Testis (tissue), 3 donors: ENCODE results near the gene EMX2. TPM values are rescaled to one million over a fixed set of nuclear protein-coding genes. Genes with fewer than 3 reads are reported as not detected.

Experiments used
- DNase-seq: peaks from one replicate; pipeline ENCODE4 v3.0.0-alpha.2; 2019
- H3K27ac ChIP-seq, 2 donors: fragments of 200-600 bp; sonication (generic); one replicate each; pipeline ENCODE4 v1.5.1; 2019
- H3K27me3 ChIP-seq: fragments of 200-600 bp; sonication (generic); one replicate; pipeline ENCODE4 v1.5.1; 2019
- H3K36me3 ChIP-seq: fragments of 200-600 bp; sonication (generic); one replicate; pipeline ENCODE4 v1.5.1; 2017; ENCODE audit warnings: low read depth; ENCODE audit errors: missing control alignments
- H3K4me1 ChIP-seq: fragments of 200-600 bp; sonication (generic); one replicate; pipeline ENCODE4 v1.5.1; 2019
- H3K4me3 ChIP-seq, 2 donors: fragments of 200-600 bp; sonication (generic); one replicate each; pipeline ENCODE4 v1.5.1; 2017 to 2019
- H3K9me3 ChIP-seq: fragments of 200-600 bp; sonication (generic); one replicate; pipeline ENCODE4 v1.5.1; 2017
- POLR2A ChIP-seq: fragments of 450-650 bp; IDR thresholded peaks from one replicate; pipeline ENCODE4 v1.6.1; 2017; ENCODE audit warnings: antibody characterized with exemption, mild to moderate bottlenecking, moderate library complexity
- whole genome bisulfite sequencing, 2 donors: methylation state at CpG; one replicate each; pipeline ENCODE4 v1.1.5; 2018; 5-methylcytosine and 5-hydroxymethylcytosine counted together
- intact Hi-C: fragments of 100-400 bp; cut with DNase I; formaldehyde crosslinking; loops from one replicate; pipeline ENCODE4 v1.15.1; 2023; ENCODE audit warnings: low total_unique reads
- polyA plus RNA-seq: library from polyadenylated mRNA; stranded (reverse); fragments of 350-450 nt; fragmentation: Illumina TruSeq; extraction: RNeasy Lipid Tissue Mini Kit (QIAGEN cat#74804); gene quantifications from one replicate; pipeline ENCODE4 v1.2.3, GENCODE V29; 2014; ENCODE audit warnings: low read depth, low replicate concordance; ENCODE audit not compliant: insufficient read depth
- total RNA-seq, 2 donors: library from RNA; depleted of rRNA; stranded (reverse); fragments of >200 nt; gene quantifications; one replicate each; pipeline ENCODE4 v1.2.3, GENCODE V29; 2016
- TF ChIP-seq, protein P1 (sequence below), 3 experiments: fragments of 450-650 bp in 2 of 3; fragments of 200-600 bp in 1 of 3; sonication (generic) in 1 of 3; IDR thresholded peaks; one replicate each; pipeline ENCODE4 v1.5.1; 2016 to 2019; ENCODE audit warnings: antibody characterized with exemption in 3 of 3, mild to moderate bottlenecking in 2 of 3, moderate library complexity in 1 of 3

The EMX2 gene
- total and polyA plus RNA-seq, 3 donors from 2014 or later = 1.5 to 6.9 (median 1.9) TPM

DNA sequence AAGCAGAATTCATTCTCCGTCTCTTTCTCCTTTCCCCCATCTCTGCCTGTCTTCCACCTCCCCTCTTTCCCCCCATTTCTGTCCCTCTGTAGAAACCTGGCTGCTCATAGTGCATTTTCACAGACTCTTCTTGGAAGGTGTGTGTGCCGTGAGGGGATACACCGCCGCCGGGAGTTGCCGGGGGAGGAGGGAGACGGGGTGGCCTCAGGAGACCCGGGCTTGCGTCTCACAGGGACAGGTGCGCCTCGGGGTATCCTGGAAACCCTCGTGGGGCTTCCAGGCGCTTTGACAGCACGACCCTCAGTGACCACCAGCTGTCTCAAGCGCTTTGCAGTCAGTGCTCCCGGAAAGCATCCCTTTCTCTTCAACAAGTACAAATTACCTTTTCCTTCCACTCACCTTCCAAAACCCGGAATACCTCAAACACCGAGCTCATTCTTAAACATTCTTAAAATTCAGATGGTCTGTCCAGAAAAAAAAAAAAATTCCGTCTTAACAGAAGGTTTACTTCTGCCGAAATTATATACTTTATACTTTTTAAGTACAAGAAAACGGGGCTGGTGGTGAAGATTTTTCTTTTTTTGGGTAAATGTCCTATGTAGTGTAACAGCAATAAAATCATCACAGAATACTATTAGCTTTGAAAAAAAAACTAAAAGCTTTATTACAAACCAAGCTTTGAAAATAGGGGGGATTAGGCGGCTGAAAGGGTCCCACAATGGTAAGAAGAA, 8.2 kb downstream of the EMX2 start:
- intact Hi-C loops = no loop called here
- H3K4me3 ChIP-seq = no peak overlapping the region
- no peak overlapping the region for H3K27ac ChIP-seq
- no peaks in the 10 kb centered on the region for H3K27me3 ChIP-seq
- no peak for DNase-seq
- no peak for TF ChIP-seq POLR2A
- TF ChIP-seq, protein P1, sequence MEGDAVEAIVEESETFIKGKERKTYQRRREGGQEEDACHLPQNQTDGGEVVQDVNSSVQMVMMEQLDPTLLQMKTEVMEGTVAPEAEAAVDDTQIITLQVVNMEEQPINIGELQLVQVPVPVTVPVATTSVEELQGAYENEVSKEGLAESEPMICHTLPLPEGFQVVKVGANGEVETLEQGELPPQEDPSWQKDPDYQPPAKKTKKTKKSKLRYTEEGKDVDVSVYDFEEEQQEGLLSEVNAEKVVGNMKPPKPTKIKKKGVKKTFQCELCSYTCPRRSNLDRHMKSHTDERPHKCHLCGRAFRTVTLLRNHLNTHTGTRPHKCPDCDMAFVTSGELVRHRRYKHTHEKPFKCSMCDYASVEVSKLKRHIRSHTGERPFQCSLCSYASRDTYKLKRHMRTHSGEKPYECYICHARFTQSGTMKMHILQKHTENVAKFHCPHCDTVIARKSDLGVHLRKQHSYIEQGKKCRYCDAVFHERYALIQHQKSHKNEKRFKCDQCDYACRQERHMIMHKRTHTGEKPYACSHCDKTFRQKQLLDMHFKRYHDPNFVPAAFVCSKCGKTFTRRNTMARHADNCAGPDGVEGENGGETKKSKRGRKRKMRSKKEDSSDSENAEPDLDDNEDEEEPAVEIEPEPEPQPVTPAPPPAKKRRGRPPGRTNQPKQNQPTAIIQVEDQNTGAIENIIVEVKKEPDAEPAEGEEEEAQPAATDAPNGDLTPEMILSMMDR (IDR thresholded peaks at IDR 0.05) = no peak
- no peaks in the 10 kb centered on the region for H3K4me1 ChIP-seq
- no peaks in the 10 kb centered on the region for H3K36me3 ChIP-seq
- H3K9me3 ChIP-seq = no peaks in the 10 kb centered on the region
- WGBS, 2 donors = 39 to 52% methylated on average over 21 to 22 of the region's 22 CpGs

DNA sequence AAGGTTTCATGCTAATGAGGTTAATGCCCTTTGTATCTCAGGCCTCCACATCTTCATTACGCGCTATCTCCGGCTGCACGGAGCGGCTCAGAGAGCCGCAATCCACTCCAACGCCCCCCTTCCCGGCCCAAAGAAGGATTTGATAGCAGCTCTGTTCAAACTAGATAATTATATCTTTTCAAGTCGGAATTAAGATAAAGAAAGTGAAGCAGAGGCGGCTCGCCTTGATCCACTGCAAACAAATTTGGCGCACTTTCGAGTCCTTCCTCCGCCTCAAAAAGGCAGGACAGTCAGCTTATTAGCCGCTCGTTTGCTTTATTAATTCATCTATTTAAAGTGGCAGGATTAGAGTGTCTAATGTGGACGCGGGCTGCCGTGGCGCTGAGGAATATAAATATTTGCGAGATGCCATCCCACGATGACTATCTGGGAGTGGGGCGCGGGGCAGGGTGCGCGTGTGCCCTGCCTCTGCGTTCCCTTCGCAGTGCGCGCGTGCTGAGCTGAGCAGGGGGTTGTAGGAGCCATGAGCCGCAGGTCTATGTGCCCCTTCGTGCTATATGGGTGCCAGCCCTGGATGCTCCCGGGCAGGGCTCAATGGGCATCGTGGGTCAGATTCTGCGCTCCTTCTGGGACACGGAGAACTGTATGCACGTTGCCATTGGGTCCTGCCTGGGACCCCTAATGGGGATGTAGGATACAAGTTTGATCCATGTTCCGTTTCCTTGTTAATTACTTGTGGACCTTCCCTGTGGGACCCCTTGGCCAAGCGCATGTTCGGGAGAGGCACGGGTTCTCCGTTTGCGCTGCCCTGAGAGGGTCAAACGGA, 9.0 kb downstream of the EMX2 start:
- DNase-seq = no peak
- Histone ChIP-seq H3K27ac (no peak overlapping the region), H3K4me3 (no peak overlapping the region), H3K36me3 (no peaks in the 10 kb centered on the region), H3K27me3 (no peaks in the 10 kb centered on the region), H3K4me1 (no peaks in the 10 kb centered on the region), H3K9me3 (no peaks in the 10 kb centered on the region)
- 32 to 53% methylated on average over 40 to 45 of the region's 45 CpGs for WGBS, 2 donors
- intact Hi-C loops = no loop called here
- TF ChIP-seq, protein P1 (IDR thresholded peaks at IDR 0.05) = no peak
- TF ChIP-seq POLR2A = no peak

DNA sequence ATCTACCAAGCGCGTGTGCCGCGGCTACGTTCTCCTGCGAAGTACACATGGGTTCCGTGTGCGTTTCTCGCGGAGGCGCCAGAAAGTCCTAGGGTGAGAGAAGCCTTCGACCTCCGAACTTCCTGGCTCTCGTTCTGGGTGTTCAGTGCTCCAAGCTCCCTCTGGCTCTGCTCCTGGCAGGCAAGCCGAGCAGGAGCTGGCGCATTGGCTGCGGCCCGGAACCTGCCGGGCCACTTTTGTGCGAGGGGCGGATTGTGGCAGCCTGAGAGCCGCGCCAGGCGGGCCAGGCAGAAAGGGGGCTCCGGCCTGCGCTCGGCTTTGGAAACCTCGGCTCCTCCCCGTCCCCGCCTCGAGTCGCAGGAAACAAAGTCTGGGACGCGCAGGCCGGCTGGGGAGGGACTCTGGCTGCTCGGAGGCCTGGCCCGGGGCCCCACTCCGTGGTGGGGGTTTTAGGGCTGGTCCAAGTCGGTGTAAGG, 9.6 kb downstream of the EMX2 start:
- H3K4me3 ChIP-seq = no peak overlapping the region
- DNase-seq = no peak
- intact Hi-C loops = no loop called here
- no peaks in the 10 kb centered on the region for H3K9me3 ChIP-seq
- WGBS, 2 donors = 21 to 38% methylated on average over 21 to 39 of the region's 39 CpGs
- H3K27ac ChIP-seq = no peak overlapping the region
- TF ChIP-seq, protein P1 (IDR thresholded peaks at IDR 0.05) = no peak
- no peak for TF ChIP-seq POLR2A
- H3K4me1 ChIP-seq = no peaks in the 10 kb centered on the region
- H3K36me3 ChIP-seq = no peaks in the 10 kb centered on the region
- H3K27me3 ChIP-seq = no peaks in the 10 kb centered on the region

DNA sequence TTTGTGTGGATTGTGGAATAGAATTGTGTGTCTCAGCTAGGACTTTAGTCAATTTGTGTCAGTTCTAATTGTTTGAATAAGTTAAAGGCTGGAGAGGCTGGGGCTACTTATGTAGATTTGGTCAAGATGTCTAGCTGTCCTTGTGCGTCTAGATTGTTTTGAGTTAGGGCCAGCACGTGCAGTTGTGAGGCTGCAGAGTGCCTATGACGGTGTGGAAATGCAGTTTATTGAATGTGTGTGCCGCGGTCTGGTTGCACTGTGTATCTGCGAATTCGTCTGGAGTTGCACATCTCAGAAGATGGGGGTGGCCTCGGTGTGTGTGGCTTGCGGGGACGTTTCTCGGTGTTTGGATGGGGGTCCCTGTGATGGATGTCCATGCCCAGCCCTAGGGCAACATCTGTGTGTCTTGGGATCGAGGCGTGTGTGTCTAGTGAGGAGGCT, 10.2 kb downstream of the EMX2 start:
- intact Hi-C loops = no loop called here
- Histone ChIP-seq H3K27ac (no peak overlapping the region), H3K4me1 (no peaks in the 10 kb centered on the region), H3K27me3 (no peaks in the 10 kb centered on the region), H3K36me3 (no peaks in the 10 kb centered on the region), H3K9me3 (no peaks in the 10 kb centered on the region), H3K4me3 (peak overlapping the region in 1 of 2 donors; percentile 29)
- TF ChIP-seq, protein P1 (IDR thresholded peaks at IDR 0.05) = no peak
- TF ChIP-seq POLR2A = no peak
- DNase-seq = no peak
- WGBS, 2 donors = 27 to 41% methylated on average over 10 to 13 of the region's 13 CpGs
